ENCODE measurements around the gene ADAP1.

The ADAP1 gene

DNA sequence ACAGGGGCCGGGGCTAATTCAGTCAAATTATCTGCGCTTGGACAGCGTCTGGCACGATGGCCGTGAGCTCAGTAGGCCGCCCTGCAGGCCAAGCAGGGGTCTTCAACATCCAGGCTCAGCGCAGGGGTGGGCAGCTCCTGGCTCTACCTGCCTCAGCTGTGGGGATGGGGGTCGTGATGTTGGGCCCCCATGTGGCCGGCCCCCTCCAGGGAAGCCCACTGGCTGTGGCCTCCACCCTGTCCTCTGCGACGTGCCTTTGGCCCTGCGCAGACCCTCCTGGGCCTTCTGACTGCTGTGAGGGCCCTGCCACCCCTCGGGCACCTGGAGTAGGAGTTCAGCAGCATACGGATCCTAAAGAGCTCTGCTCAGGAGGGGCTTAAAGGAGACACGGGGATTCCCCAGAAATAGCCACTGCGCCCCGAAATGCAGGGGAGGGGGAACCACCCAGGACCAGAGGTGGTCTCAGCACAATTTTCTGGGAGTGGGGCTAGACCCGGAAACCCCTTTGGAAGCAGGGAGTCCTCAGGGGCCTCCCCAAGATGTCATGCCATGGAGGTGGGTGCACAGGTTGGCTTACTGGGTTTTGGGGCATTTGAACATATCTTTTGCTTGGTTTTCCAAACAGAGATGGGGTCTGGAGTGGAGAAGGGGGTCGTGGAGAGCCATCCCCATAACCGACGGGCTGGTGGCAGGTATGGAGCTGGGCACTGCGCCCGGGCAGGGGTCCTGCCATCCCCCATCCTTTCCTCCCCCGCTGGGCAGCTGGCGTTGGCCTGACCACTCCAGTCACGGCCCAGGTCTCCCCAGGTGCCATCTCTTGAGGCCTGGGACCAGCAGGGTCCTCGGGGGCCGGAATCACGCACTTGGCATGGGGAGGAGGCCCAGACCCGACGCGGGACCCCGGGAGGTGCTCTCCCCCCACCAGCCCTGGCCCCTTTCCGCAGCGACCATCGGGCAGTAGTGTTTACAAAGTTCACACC lies 4.0 kb upstream of the ADAP1 start:
- H3K4me3 ChIP-seq (ENCODE audit: low read depth, low read length), result no peak overlapping the region

DNA sequence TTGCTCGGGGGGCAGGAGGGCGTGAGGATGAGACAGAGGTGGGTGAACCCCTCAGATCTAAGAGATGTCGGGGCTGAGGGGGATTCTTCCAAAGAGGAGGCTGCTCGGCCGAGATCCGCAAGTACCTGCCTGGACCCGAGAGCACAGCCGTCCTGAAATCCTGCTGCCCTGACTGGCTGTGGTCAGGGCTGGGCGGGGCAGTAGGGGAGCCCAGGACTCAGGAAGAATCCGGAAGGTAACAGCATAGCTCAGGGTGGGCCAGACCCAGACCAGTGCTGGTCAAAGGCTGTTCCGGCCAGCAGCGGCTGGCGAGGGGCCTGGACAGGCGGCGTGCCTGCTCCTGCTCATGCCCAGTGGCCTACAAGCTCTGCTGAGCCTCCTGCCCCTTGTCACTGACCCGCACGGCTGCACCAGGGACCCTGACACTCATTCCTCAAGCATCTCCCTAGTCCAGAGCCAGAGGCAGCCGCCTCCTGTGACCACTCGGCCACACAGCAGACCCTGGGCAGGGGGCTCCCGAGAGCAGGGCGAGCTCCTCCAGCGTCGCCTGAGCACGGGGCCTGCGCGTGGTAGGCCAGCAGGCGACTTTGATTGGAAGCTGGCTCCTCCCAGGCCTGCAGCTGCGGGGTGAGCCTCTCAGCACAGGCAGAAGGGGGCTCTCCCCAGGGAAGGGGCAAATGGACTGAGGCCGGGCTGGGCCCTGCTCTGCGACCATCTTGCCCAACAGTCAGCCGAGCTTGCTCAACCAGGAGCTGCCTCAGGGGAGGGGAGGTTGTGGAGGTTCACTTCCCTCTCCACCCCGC lies 3.1 kb upstream of the ADAP1 start:
- TF ChIP-seq, protein P1, sequence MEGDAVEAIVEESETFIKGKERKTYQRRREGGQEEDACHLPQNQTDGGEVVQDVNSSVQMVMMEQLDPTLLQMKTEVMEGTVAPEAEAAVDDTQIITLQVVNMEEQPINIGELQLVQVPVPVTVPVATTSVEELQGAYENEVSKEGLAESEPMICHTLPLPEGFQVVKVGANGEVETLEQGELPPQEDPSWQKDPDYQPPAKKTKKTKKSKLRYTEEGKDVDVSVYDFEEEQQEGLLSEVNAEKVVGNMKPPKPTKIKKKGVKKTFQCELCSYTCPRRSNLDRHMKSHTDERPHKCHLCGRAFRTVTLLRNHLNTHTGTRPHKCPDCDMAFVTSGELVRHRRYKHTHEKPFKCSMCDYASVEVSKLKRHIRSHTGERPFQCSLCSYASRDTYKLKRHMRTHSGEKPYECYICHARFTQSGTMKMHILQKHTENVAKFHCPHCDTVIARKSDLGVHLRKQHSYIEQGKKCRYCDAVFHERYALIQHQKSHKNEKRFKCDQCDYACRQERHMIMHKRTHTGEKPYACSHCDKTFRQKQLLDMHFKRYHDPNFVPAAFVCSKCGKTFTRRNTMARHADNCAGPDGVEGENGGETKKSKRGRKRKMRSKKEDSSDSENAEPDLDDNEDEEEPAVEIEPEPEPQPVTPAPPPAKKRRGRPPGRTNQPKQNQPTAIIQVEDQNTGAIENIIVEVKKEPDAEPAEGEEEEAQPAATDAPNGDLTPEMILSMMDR (IDR thresholded peaks at IDR 0.05; ENCODE audit: low read depth, low read length), result no peak
- no peak overlapping the region for H3K4me3 ChIP-seq (ENCODE audit: low read depth, low read length)

More for the DNA sequence above, 4.0 kb upstream of the ADAP1 start:
- TF ChIP-seq, protein P1 (IDR thresholded peaks at IDR 0.05; ENCODE audit: low read depth, low read length), result no peak

DNA sequence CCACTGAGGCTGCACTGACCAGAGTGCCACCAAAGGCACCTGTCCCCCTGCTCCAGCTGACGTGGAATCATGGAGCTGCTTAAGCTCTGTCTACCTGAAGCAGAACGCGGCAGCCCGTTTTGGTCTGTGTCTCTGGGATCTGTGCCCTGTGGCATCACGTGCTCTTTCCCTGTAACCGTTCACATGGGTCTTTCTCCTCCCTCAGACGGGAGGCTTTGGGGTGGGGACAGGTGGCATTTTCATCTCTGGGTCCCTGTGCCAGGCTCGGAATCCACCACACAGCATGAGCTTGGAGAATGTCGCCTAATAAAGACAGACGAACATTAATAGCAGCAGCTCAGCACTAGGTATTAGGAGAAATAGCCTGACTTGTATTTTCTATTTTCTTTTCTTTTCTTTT lies 1.6 kb upstream of the ADAP1 start:
- H3K4me3 ChIP-seq (ENCODE audit: low read depth, low read length), result no peak overlapping the region
- TF ChIP-seq, protein P1 (IDR thresholded peaks at IDR 0.05; ENCODE audit: low read depth, low read length), result no peak

DNA sequence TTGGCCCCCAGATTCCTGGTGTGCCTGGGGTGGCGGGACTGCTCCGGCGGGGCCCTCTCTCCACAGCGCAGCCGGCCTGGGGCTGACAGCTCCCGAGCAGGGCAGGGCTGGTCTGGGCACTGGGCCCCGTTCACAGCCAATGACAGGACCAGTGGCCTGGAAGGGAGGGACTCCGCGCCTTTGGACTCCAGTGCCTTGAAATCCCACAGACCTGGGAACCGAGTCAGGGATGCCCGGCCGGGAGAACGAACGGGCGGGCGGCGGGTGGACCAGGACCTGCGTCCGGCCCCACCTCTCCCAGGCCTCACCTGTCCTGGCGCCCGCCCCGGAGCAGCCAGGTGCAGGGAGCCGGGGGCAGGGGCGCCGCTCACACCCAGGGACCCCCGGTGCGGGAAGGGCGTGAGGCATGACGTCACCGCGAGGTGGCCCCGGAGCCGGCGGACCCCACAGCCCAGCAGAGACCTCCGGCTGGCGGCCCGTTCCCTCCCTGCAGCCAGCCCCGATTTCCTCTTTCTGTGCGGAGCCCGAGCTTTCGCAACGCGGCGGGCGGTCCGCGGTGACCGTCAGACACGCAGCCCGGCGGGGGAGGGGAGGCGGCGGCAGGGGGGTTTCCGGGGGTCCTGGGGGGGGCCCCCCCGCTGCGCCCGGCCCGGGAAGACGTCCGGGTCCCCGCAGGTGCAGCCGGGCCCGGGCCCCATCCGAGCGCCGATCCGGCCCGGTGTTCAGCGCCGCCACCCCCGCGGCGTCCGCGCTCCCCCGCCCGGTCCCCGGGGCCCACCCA lies 743 bp downstream of the ADAP1 start:
- TF ChIP-seq, protein P1 (IDR thresholded peaks at IDR 0.05; ENCODE audit: low read depth, low read length), result no peak
- H3K4me3 ChIP-seq (ENCODE audit: low read depth, low read length), result no peak overlapping the region

DNA sequence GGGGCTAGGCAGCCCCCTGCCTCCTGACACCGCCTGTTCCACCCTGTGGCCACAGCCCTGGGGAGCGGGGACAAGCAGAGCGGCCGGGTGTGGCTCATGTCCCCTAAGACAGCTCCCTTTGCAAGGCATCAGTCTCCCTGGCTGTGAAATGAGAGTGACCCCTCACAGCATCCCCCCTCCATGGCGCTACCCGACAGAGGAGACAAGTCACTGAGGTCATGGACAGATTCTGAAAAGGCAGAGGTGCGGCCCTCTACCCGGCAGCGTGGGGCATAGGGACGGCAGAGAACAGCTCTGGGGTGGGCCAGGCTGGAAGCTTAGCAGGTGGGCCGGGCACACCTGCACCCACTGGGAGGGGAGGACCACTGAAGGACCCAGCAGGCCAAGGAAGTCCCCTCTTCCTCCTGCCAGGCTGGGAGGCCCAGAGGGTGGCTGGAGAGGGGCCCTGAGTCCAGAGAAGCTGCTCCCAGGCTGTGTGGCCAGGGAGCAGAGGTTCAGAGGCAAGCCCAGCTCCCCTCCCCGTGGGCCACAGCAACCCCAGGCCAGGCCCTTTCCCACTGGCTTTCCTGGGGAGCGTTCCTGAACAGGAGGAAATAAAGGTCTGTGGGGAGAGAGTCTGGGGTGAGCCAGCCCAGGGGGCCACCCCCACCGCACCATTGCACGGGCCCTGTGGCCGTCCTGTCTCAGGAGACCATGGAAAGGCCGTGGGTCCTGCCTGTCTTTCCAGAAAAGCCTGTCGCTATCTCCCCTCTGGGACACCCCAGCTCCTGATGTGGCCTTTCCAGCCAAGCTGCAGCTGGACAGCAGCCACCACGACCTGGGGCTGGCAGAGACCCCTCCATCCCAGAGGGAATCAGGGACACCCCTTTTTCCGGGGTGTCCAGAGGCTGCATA lies 1.7 kb downstream of the ADAP1 start:
- H3K4me3 ChIP-seq (ENCODE audit: low read depth, low read length), result no peak overlapping the region
- TF ChIP-seq, protein P1 (IDR thresholded peaks at IDR 0.05; ENCODE audit: low read depth, low read length), result no peak

DNA sequence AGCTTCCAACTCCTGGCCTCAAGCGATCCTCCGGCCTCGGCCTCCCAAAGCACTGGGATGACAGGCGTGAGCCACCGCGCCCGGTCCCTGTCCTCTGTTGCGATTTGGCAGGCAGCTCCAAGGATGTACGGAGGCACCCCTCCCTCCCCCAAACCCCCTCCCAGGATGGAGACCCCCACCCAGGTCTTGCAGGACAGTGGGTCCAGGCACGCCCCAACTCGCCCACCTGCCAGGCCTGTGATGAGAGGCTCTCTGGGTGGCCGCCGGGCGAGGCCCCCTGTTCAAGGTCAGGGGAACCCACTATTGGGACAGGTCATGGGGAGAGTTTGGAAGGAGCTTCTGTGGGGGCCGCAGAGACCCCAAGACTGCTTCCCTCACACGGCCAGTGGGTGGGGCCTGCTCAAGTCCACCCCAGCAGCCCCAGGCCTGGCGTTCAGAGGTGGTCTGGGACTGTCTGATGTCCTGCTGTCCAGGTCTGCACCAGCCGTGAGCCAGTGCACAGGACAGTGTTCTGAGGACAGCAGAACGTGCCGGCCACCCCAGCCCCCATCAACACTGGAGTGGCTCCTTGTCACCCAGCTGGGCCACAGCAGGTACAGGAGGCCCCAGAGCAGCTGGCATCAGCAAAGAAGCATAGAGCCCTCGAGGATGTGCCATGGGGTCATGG lies 2.5 kb downstream of the ADAP1 start:
- TF ChIP-seq, protein P1 (IDR thresholded peaks at IDR 0.05; ENCODE audit: low read depth, low read length), result no peak
- no peak overlapping the region for H3K4me3 ChIP-seq (ENCODE audit: low read depth, low read length)

All from WI38 (cell line).